Measurements from ENCODE around the gene DICER1.

Gene DICER1

GRCh38 chr14:95088665-95089064, 68.7 kb downstream of the DICER1 start:
- no peak for DNase-seq (ENCODE audit: low read depth)

GRCh38 chr14:95087619-95088018, 69.7 kb downstream of the DICER1 start:
- no peak for DNase-seq (ENCODE audit: low read depth)

- DNase-seq (ENCODE audit: low read depth) = no peak
Observed at GRCh38 chr14:95085321-95085720, 72.0 kb downstream of the DICER1 start.

GRCh38 chr14:95078867-95079266, 78.5 kb downstream of the DICER1 start:
- no peak for DNase-seq (ENCODE audit: low read depth)

GRCh38 chr14:95077345-95077744, 80.0 kb downstream of the DICER1 start:
- DNase-seq (ENCODE audit: low read depth) = no peak

- DNase-seq (ENCODE audit: low read depth) = no peak
Observed at GRCh38 chr14:95075789-95076188, 81.5 kb downstream of the DICER1 start.

GRCh38 chr14:95073947-95074346, 83.4 kb downstream of the DICER1 start:
- DNase-seq (ENCODE audit: low read depth) = no peak

GRCh38 chr14:95072310-95072905, 84.9 kb downstream of the DICER1 start:
- DNase-seq (ENCODE audit: low read depth) = no peak

- no peak for DNase-seq (ENCODE audit: low read depth)
Observed at GRCh38 chr14:95071649-95072280, 85.6 kb downstream of the DICER1 start.

GRCh38 chr14:95070748-95071435, 86.4 kb downstream of the DICER1 start:
- no peak for DNase-seq (ENCODE audit: low read depth)

GRCh38 chr14:95069547-95069946, 87.8 kb downstream of the DICER1 start:
- no peak for DNase-seq (ENCODE audit: low read depth)

GRCh38 chr14:95069018-95069417, 88.3 kb downstream of the DICER1 start:
- no peak for DNase-seq (ENCODE audit: low read depth)

- DNase-seq (ENCODE audit: low read depth) = no peak
Observed at GRCh38 chr14:95068521-95068920, 88.8 kb downstream of the DICER1 start.

GRCh38 chr14:95068080-95068479, 89.2 kb downstream of the DICER1 start:
- DNase-seq (ENCODE audit: low read depth) = no peak

- no peak for DNase-seq (ENCODE audit: low read depth)
Observed at GRCh38 chr14:95067526-95067925, 89.8 kb downstream of the DICER1 start.

GRCh38 chr14:95066427-95066986, 90.8 kb downstream of the DICER1 start:
- no peak for DNase-seq (ENCODE audit: low read depth)

GRCh38 chr14:95065411-95065810, 91.9 kb downstream of the DICER1 start:
- DNase-seq (ENCODE audit: low read depth) = no peak

- no peak for DNase-seq (ENCODE audit: low read depth)
Observed at GRCh38 chr14:95064734-95065133, 92.6 kb downstream of the DICER1 start.

GRCh38 chr14:95064256-95064655, 93.1 kb downstream of the DICER1 start:
- no peak for DNase-seq (ENCODE audit: low read depth)

GRCh38 chr14:95063391-95063790, 93.9 kb downstream of the DICER1 start:
- DNase-seq (ENCODE audit: low read depth) = no peak

- DNase-seq (ENCODE audit: low read depth) = no peak
Observed at GRCh38 chr14:95062946-95063345, 94.4 kb downstream of the DICER1 start.

- DNase-seq (ENCODE audit: low read depth) = no peak
Observed at GRCh38 chr14:95062220-95062619, 95.1 kb downstream of the DICER1 start.

Data from HS-27A (cell line).